ENCODE measurements around the gene IP6K3.

IP6K3 gene

GRCh38 chr6:33704215-33705066 is 42.3 kb downstream of the IP6K3 start:
- DNase-seq (ENCODE audit: low read depth) = no peak

GRCh38 chr6:33702345-33702977 is 44.2 kb downstream of the IP6K3 start:
- DNase-seq (ENCODE audit: low read depth) = no peak

- no peak for DNase-seq (ENCODE audit: low read depth)
These were observed 46.2 kb downstream of the IP6K3 start for GRCh38 chr6:33700391-33701050.

- no peak for DNase-seq (ENCODE audit: low read depth)
These were observed 47.0 kb downstream of the IP6K3 start for GRCh38 chr6:33699739-33700138.

DNA sequence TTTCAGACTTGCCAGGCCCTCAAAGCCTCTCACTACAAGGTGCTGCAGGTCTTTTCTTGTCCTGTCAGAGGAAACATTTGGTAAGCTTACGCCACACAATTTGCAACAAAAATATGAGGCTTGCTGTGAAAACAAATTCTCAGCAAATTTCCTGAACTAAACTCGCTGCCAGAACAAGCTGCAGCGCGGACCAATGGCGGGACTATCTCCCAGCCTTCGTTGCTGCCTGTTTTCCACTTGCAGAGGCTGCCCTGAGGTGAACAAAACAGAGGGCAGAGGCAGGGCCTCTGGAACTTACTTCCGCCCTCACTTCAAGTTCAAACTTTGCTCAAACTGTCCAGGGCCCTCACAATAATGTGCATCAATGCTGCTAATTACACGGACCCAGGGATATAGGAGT is 47.6 kb downstream of the IP6K3 start:
- DNase-seq (ENCODE audit: low read depth) = no peak

- DNase-seq (ENCODE audit: low read depth) = no peak
These were observed 48.2 kb downstream of the IP6K3 start for GRCh38 chr6:33698494-33698893.

DNA sequence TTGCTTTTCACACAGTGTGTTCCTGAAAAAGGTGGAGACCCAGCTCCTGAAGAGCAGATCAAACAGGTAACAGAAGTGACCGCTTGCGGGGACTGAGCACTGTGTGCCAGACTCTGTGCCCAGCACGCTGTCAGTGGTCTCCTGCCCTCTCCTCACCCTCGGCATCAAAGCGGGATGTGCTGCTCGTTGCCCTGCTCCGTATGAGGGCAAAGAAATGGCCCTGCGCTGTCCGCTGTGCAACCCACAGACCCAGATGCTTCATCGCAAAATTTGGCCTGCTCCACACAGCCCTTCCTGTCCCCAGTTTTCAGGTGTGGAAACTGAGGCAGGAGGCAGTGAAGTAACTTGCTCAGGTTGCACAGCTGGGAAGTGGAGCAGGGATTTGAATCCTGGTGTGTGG is 48.9 kb downstream of the IP6K3 start:
- DNase-seq (ENCODE audit: low read depth) = no peak

DNA sequence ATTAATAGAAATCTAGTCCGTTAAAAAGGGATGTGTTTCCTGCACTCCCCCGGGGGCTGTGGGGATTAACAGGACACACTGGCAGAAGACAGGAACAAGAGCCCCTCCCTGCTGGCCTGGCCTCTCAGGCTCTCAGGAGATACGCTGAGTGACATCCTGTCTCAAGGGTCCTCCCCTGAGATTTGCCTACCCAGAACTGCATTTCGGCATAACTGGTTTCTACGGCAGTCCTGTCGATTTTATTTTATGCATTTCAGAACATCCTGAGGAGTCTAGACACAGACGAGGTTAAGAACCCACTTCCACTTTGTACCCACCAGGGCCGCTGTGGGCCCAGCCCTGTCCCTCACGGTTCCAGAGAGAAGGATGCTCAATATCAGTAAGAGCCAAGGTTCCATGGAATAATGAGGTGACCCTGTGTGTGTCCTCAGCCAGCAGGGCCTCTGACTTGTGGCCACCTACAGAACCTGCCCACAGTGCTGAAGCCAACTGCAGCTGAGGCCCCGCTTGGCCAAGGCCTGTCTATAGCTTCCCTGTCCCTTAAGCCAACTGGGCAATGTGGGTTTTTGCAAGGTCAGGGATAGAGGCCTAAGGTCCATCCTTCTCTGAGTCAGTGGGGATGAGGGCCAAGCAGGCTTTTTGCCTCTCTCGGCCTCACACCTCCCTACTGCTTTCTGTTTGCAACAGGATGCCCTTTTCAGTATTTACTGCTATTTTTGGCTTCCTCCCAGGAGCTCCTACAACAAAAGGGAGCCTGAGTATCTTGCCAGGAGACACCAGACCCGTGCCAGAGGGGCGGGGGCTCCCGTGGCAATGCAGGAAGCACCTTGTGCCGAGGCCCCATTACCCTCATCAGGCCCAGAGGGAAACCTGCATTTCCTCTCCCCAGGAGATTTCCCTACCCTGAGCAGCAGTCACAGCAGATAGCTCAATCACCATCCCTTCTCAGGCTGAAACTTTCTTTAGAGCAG is 49.9 kb downstream of the IP6K3 start:
- no peak for DNase-seq (ENCODE audit: low read depth)

DNA sequence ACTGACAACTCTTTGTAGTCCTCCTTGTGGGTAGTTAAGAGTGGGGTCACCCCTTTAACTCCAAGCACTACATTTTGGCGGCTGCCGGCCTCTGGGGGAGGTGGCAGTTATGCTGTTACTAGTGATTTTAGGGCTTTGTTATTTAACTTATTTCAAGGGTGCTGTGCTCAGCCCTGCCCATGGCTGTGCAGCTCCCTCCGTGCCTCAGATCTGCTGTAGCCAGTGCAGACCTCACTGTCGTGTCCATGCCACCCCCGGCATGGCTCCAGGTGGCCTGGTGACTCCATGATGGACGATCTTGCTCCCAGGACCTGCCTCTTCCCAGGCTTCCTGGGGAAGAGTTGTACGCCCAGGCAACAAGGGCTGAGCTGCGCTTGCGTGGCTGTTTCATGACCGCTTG is 50.6 kb downstream of the IP6K3 start:
- DNase-seq (ENCODE audit: low read depth) = no peak

DNA sequence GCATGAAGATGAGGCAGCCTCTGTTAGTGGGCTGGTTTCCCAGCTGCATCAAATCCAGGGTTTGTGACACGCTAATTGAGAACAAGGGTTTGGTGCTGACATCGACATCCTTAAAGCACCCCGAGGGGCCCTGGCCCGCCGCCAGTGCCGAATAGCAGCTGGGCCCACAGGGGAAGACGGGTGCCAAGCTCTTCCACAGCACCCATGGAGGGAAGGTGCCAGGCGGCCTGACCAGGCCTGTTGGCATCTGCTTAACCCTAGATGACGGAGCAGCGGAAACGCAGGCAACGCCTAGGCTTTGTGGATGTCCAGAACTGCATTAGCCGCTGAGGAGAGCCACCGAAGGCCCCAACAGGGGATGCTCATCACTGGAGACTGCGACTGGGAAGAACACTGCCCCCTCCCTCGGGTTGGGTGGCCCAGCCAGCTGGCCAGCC is 51.2 kb downstream of the IP6K3 start:
- no peak for DNase-seq (ENCODE audit: low read depth)

DNA sequence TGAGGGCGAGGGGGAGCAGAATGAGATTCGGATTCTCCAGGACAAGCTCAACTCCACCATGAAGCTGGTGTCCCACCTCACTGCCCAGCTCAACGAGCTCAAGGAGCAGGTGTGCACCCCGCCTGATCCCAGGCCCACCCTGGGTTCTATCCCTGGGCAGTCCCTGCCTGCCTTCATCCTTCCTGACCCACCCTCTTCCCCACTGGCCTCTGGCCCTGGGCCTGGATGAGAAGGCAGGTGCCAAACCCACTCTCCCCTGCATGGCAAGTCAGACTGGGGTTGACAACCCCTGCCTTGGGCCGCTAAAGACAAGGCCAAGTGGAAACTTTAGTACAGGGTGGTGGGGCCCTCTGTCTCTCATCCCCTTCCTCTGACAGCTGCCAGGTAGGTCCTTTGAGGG is 51.7 kb downstream of the IP6K3 start:
- no peak for DNase-seq (ENCODE audit: low read depth)

GRCh38 chr6:33694401-33694931 is 52.2 kb downstream of the IP6K3 start:
- no peak for DNase-seq (ENCODE audit: low read depth)

GRCh38 chr6:33693186-33694105 is 53.3 kb downstream of the IP6K3 start:
- no peak for DNase-seq (ENCODE audit: low read depth)

GRCh38 chr6:33692760-33693158 is 53.9 kb downstream of the IP6K3 start:
- DNase-seq (ENCODE audit: low read depth) = no peak

- DNase-seq (ENCODE audit: low read depth) = no peak
These were observed 54.5 kb downstream of the IP6K3 start for GRCh38 chr6:33692078-33692759.

GRCh38 chr6:33691456-33692077 is 55.1 kb downstream of the IP6K3 start:
- DNase-seq (ENCODE audit: low read depth) = no peak

DNA sequence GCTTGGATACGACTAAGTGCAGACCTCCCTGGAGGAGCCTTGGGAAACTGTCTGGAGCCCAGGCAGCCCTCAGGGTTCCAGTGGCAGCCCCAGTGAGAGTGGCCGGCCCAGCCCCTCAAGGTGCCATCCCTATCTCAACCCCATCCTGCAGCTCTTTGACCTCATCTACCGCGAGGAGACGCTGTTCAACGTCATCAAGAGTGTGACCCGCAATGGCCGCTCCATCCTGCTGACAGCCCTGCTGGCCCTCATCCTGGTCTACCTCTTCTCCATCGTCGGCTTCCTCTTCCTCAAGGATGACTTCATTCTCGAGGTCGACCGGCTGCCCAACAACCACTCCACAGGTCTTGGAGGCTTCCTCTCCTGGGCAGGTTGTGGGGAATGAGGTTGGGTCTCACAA is 55.9 kb downstream of the IP6K3 start:
- DNase-seq (ENCODE audit: low read depth) = no peak

DNA sequence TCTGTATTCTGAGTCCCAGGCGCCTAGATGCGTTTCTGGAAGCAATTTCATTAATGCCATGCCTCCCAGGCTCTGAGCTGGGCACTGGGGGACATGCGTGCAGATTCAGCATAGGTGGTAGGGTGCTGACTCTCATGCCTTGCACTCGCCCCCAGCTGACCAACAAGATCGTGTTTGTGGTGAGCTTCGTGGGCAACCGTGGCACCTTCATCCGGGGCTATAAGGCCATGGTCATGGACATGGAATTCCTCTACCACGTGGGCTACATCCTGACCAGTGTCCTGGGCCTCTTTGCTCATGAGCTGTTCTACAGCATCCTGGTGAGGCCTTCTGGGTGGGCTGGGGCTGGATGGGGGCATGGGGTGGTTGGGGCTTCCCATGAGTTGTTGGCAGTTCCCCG is 56.8 kb downstream of the IP6K3 start:
- no peak for DNase-seq (ENCODE audit: low read depth)

DNA sequence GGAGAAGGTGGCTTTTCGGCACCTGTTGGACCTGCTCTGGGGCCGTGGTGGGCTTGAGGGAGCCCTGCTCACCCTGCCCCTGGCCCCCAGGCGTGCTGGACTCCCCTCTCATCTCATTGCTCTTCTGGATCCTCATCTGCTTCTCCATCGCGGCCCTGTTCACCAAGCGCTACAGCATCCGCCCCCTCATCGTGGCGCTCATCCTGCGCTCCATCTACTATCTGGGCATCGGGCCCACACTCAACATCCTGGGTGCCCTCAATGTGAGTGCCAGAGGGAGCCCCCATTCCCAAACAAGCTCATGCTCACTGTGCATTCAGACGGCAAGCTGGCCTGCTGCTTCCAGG is 57.6 kb downstream of the IP6K3 start:
- DNase-seq (ENCODE audit: low read depth) = no peak
